NCI-H1436 (cell line): ENCODE data around the gene GADL1.

ENCODE experiments used
- DNase-seq: peaks from one replicate; lab custom pipeline; 2025; lab: John Stamatoyannopoulos, UW

Gene GADL1

DNA sequence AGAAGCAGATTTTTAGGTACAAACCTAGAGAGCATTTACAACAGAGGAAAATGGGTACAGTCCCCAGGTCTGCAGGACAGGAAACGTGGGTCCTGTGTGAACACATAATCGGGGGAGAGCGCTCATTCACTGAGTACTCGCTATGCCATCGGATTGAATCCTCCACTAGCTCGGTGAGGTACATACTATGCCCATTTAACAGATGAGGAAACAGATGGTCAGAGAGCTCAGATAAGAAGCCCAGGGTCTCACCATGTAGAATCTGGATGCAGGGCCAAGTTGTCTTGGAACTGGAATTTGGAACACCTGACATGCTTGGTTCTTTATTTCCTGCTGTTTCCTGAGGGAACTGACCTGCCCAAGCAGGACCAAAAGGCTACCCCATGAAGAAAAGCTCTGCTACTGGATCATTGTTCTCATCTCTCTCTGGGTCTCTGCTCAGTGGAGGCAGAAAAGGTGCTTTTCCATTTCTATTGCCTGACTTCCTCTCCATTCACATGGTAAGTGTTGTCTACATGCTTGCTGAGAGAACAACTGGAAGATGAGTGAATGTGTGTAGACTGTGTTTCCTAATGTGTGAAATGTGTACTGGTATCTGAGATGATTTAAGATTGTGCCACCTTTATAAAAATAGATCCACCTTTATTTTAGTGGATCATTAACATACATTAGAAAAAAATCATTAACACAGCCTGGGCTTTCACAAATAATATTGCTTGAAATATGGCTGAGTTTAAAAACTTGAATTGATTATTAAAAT, 199.0 kb downstream of the GADL1 start:
- DNase-seq: no peak

DNA sequence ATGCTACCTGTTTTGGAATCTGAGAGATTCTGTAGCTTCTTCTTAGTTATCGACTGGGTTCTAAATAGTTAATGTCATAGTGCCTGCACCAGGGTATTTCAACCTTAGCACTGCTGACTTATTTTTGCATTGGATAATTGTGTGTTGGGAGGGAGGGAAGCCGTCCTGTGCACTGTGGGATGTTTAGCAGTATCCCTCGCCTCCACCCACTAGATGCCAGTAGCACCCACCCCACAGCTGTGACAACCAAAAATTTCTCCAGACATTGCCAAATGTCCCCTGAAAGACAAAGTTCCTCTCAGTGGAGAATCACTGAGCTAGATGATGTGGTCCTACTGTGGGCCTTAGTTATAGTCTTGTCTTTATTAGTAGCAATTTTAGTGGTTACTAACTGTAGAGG, 199.8 kb downstream of the GADL1 start:
- DNase-seq: no peak

DNA sequence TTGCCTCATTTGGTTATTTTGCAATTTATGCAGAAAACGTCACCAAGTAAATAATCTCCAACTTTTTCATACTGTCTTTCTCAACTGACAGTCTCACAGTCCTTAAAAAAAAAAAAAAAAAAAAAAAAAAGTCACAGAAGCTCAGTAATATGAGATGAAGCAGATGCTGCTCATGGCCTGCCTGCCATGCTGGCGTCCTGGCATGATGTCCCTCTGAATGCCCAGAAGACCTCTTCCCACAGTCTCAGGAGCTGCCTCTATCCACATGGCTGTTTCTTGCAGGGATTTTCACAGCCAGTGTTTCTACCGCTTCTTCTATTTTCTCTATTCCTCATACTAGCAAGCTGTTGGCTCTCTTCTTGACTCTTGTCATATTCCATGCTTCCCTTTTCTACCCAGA, 200.3 kb downstream of the GADL1 start:
- no peak for DNase-seq

DNA sequence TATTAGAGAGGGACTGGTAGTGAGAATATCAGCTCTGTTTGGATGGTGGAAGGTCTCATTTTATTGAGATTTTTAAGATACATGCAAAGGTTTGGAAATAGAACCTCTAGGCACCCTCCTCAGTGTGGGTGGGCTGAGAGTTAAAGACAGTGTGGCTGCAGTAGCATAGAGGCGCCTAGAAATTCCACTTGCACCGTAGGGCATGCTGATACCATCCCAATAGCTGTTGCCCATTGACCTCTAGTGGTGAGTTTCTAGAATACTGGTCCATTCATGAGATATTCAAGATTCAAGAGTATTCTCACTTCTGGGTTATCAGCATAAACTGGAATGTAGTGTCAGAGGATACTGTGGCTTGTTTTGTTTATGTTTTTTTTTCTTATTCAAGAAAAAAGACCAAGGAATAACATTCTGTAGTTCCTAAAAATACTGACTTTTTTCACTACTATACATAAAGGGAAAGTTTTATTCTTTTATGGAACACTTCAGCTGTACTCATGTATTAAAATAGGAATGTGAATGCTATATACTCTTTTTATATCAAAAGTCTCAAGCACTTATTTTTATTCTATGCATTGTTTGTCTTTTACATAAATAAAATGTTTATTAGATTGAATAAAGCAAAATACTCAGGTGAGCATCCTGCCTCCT, 200.9 kb downstream of the GADL1 start:
- peak; percentile 41 for DNase-seq

DNA sequence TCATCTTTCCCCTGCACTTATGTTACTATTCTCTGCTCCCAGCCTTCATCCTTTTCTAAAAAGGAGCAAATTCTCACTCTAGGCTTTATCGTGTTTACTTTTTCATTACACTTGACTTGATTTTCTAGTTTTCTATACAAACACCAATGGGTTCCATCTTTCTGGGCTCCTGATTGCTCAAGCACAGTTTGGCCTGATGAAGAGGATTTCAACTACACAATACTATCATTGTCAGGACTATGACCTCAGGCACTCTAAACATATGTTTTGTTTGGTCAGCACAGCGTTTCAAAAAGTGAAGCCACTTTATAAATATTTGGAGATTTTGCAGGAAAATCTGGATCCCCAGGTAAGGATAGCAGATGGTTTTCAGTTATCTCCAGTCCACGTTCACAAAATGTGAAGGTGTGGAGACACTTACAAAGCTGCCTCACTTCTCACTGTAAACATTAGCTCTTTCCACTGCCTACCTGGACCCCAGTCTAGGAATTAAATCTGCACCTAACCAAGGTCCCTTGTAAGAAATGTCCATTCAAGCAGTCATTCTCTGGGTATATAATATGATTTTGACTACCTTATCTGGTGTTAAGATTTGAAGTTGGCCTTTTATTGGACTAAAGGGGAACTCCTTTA, 201.8 kb downstream of the GADL1 start:
- no peak for DNase-seq

DNA sequence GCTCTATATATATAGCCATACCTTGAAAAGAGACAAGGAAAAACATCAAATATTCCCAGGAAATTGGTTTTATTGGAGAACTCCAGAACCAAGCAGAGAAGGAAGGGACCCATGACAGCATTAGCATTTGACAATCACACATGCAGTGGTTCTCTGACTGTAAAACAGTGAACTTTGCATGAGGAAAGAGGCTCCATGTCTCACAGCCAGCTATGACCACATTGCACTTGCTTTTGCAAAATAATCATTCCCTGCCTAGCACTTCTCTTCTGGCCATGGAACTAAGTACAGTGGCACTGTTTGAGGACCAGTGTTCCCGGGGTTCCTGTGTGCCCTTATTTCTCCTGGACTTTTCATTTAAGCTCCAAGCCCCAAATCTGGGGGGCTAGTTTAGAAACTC, 202.5 kb downstream of the GADL1 start:
- no peak for DNase-seq

DNA sequence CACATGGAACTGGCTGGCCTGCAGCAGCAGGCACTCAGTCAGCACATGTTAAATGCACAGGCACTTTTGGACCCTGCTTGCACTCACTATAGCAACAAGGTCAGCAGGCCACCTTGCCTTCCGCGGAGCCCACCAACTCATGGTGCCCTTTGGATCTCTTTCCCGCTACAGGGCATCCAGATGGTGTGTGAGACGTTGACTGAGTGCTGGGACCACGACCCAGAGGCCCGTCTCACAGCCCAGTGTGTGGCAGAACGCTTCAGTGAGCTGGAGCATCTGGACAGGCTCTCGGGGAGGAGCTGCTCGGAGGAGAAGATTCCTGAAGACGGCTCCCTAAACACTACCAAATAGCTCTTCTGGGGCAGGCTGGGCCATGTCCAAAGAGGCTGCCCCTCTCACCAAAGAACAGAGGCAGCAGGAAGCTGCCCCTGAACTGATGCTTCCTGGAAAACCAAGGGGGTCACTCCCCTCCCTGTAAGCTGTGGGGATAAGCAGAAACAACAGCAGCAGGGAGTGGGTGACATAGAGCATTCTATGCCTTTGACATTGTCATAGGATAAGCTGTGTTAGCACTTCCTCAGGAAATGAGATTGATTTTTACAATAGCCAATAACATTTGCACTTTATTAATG, 203.1 kb downstream of the GADL1 start:
- no peak for DNase-seq

DNA sequence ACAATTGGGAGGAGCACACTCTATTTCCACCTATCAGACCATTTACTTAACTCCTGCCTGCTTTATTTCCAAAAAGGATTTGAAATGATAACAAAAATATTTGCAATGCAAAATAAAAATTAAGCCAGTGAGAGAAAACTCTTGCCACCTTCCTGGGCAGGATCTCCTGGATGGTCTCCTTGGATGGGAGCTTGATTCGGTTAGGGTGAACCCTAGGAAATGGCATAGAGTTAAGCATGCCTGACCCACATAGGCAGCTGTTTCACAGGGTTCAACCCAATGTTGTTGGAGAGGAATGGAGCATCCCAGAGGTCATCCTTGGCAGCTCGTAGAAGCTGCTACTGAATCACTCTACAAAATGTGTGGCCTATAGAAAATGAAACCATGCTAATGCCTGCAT, 204.3 kb downstream of the GADL1 start:
- no peak for DNase-seq

DNA sequence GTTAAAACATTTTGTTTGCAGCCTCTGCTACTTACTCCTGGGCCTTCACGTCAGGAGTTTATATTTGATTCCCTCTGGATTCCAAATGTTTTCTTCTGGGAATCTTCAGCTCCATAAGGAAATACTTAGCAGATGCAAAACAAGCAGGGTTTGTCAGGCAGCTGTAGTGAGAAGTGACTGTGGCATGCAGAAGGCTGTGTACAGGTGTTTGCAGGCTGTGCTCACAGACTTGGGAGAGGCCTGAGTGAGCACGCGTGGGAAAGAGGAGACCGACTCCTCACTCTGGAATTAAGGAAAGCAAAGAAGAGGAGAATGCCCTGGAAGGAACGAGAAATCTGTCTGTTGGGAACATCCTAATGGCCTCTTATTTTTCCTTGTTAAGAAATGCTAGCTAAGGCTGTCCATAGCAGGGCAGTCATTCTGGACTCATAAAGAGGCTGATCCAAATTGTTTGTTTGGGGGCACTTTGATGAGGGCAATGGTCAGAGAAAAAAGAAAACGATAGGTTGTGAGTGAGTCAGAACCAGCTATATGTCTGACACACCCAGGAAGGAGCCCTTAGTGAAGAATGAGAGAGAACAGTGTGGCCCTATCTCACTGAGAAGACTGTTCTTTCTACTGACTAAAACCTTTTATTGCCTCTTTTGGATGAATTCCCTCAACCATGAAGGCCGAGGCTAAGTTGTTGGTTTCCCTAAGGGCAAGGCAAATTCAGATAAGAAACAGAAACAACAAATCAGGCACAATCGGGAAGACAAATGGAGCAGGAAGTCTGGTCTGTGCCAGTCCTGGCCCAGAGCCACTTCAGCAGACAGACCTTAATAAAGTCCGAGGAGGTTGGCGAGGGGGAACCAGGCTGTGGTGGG, 205.5 kb downstream of the GADL1 start:
- DNase-seq: no peak

DNA sequence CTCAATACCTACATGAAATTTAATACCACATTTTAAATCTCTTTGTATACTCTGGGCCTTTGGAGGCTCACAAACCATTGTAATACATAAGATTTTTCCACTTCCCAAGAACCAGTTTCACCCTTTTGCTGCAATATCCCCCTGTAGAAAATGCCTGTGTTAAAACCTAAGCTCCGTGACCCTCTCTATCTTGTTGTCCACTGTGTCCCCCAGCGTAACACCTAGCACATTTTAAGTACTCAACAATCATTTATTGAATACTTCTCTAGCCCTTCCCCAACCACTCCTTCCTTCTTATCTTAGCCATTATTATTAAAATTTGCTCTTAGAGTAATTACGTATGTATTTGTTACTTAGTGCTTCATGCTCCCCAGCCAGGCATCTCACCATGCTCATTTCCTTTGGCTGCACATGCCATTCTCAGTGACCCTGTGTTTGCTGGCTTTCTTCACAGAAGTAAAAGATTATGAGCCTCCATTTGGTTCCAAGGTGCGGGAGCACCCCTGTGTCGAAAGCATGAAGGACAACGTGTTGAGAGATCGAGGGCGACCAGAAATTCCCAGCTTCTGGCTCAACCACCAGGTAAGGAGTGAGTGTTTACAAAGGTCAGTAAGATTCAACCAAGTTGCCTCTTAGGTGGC, 206.4 kb downstream of the GADL1 start:
- no peak for DNase-seq

DNA sequence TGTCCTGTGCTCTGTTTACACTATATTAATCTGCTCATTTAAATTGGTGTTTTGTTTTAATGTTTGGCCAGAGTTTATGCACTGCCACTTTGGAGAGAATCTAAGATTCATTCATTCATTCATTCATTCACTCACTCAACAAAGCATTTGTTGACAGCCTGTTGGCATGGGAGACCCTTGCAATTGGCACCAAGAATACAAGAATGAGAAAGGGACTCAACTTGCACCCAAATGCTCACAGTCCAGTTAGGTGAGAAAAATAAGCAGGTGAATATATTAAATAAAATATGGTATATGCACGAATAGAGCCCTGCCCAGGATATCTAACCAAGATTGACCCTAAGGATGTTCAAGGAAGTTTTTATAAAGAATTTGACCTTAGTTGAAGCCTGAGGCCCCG, 207.7 kb downstream of the GADL1 start:
- DNase-seq: no peak

DNA sequence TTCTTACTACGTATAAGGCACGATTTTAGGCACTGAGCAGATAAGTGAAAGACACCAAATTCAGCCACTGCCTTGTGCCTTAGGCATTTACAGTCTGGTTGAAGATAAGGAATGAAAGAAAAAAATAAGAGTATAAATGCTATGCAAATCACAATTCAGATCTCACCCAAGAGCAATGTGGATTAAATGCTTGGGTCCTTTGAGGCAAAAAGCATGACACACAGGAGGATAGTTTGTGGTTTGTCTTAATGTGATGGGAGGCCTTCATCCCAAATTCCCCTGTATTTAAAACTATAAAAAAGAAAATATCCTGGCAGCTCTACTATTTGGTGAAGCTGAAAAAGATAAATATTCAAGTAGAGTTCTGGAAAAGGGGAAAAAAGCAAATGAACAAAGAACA, 208.3 kb downstream of the GADL1 start:
- DNase-seq: no peak

DNA sequence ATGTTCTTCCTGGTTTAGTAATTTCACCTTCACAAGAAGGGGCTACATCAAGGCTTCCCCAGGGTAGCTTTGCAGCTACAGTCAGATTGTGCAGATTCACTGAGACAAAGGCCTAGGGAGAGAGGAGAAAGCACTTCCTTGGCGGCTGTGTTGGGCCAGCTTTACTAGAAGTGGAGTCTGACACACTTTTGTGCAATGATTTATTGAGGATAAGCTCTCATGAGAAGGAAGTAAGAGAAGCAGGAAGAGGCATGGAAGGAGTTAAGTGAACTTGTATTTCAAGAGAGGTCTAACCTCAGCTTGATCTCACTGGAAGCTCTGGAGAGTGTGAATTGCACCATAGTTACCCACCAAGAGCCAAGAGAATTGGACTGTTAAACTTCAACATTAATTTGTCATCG, 209.2 kb downstream of the GADL1 start:
- DNase-seq: no peak

DNA sequence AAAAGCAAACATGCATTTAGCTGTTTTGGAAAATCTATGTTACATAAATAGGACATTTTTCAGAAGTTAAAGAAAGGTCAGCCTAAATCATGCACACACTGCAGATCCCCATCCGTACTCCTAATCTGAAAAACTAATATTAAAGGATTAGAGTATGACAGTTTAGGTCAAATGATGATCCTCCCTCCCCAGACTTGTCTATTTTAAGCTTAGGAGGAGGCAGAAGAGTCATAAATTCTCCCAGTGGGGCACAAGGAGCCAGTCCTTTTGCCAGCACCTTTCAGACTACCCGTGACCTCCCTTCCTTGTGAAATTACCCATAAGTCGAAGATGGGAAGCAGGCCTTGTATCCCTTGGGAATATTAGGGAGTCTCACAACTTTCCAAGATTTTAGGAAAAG, 210.1 kb downstream of the GADL1 start:
- DNase-seq: no peak

DNA sequence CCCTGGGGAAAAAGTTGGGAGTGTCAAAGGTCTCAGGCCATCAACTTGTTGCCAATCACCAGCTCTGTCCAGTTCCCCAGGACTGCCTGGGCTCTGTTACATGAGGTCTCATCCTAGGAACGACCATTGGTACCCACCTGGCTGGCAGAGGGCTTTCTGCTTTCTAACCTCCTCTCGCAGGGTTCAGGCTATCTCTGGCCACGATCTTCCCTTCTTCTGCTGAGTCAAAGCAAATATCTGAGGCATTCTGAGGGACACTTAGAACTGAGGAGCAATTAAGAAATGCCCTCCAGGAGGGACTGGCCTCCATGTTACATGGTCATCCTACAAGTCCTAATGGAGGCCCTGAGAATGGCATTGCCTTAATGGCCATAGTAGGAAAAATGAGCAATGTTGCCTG, 210.7 kb downstream of the GADL1 start:
- no peak for DNase-seq

DNA sequence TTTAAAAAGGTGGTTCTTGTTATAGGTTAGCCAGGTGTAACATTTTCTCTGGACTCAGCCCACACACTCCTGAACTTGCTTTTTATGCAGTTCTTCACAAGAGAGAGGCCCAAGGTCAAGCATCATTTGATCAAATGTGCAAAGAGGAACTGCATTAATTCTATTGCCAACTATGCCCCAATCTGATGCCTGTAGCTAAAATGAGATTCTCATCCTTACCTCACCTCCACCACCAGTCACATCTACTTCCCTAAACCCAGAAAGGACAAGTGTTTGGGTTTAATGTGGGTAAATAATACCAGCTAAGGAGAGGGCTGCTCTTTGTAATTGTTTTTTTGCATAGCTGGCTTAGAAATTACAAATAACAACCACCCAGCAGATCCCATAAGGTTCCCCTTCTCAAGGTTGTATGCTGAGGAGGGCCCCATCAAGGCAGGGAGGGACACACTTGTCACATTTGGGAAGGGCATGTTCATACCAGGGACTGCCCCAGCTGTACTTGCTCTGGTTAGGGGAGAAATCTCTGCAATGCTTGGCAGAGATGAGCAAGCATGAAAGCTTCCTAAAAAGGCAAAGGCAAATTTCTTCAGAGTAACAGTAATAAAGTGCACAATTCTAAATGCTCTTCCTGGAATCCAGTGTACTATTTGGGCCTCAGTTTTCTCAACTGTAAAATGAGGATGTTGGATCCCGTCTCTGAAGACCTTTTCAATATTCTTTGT, 211.9 kb downstream of the GADL1 start:
- DNase-seq: no peak

DNA sequence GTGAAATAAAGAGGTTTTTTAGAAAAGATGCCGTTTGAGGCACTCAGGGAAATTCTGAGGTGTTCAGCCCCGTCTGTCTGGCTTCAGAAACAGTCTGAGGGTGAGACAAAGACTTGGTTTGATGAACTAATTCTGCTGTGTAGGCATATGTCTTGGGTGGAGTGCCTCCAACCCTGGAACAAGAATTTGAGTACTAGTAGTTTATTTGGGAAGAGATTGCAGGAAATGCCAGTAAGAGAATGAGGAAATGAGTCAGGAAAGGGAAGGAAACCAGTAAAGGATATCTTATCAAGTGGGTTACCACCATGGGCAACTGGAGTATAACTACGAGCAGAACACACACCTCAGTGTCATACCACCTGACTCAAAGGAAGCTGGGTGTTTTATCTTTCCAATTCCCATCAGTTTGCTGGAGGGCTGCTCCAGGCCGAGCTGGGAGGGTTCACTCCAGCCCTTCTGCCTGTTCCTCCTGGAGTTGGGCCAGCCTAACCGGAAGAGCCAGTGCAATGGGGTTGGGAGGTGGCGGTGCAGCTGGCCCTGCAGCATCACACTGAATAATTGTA, 212.7 kb downstream of the GADL1 start:
- DNase-seq: no peak

DNA sequence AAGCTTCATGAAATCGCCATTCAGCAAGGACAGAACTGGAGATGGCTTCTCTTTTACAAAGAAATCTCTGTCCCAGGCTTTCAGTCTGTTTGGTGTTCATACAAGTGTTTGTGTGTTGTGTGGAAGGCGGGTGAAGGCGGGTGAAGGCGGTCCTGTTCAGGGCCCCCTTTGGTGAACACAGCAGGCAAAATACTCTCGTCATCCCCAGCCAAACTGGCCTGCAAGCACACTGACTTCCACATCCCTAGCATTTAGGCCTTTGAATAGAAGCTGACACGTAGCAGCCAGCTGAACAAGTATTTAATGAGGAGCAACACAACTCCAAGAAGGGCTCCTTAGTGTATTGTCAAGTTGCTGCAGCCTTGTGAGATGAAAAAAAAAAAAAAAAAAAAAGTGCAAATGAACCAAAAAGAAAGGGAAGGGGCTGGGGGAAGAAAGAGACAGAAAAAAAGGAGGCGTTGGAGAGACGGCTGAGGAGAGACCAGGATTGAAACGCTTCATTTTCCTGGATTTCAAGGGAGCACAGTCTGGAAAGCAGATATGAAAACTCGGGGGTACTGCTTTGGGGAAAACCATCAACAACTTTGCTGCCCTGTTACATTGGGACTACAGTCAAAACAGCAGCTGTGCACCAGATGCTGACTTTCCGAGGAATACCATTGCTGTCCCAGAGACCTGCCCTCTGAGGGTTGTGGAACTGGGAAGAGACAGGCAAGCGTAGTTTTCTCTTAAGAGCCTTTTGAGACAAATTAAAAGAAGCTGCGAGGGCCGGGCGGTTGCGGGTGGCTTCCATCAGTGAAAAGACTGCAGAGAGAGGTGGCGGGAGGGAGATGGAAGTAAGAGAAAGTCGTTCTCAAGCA, 213.4 kb downstream of the GADL1 start:
- no peak for DNase-seq

DNA sequence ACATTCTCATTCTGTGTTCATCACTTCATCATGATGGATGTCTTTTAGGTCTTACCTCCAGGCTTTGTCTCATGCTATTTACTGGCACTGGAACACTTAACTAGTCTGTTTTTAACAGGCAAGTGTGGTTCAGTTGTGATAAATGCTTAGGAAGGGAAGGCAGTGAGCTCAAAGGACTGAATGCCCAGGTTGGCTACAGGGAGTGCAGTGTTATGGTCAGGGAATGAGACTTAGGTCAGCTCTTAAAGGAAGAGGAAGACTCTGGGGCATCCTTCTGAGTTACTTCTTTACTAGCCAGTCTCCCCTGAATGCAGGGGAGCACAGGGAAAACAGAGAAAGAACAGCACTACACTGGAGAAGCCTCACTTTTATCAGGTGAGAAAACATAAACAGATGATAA, 215.4 kb downstream of the GADL1 start:
- no peak for DNase-seq

DNA sequence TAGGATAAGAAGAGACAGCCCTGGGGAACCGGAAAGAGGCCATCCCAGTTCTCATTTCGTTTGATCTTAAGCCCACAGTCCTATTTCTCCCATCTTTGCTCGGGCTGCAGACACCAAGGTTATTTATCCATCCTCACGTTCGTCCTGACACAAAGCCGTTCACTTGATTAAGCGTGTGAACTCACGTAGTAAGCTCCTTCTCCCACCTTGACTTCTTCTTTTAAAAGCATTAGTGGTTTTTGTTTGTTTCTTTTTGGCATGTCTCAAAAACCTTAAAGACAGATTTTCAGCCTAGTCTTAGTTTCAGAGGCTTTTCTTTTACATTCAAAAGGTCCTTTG, 217.1 kb downstream of the GADL1 start:
- DNase-seq: no peak
